ENCODE results near the gene ISM2. TPM values are rescaled to one million over a fixed set of nuclear protein-coding genes. Genes with fewer than 3 reads are reported as not detected.
A peak's percentile ranks its signal among the peaks of the same experiment; 100 is the strongest.

The ISM2 gene
- total and polyA plus RNA-seq, 2 of the 13 experiments (the other 11 are each of a cell fraction or from before 2014, with no cell fraction given) = 1.8 to 40.7 TPM

DNA sequence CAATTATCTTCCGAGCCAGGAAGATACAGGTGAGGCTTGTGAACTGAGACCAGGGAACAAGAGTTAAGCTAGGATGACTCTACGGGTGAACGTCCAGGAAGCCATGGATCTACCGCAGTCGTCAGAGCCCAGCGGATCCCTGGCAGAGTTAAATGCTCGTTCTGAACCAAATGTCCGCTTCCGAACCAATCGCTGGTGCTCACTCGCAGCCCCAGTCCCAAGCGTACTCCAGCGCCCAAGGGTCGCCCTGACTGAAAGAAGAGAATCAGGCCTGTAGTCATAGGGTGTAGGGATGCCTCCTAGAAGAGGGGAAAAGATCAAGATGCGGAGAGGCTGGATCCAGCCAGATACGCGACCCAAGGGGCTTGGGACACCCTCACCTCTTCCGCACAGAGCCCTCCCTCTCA is 41.5 kb downstream of the ISM2 start (continued):
- TF ChIP-seq BCL6 (CRISPR knock-in tag; IDR thresholded peaks at IDR 0.05) (peak; percentile 5; the same call in 1 of the 2 replicates), AGO2 (optimal IDR thresholded peaks at IDR 0.05; ENCODE audit: low read depth, low read length) (no peak), ZNF34 (CRISPR knock-in tag; IDR thresholded peaks at IDR 0.05; ENCODE audit: borderline replicate concordance) (no peak), GLI4 (CRISPR knock-in tag; IDR thresholded peaks at IDR 0.05; ENCODE audit: borderline replicate concordance) (no peak), ZNF782 (CRISPR knock-in tag; IDR thresholded peaks at IDR 0.05; ENCODE audit: borderline replicate concordance) (no peak), HNRNPLL (IDR thresholded peaks at IDR 0.05; ENCODE audit: low read depth, low read length, poor library complexity, severe bottlenecking) (no peak), ZNF260 (CRISPR knock-in tag; IDR thresholded peaks at IDR 0.05; ENCODE audit: borderline replicate concordance, low read depth) (no peak), MZF1 (CRISPR knock-in tag; IDR thresholded peaks at IDR 0.05; ENCODE audit: borderline replicate concordance) (0 out of 2 replicates have a peak, but pooled peaks have one; percentile 57), ZNF776 (CRISPR knock-in tag; IDR thresholded peaks at IDR 0.05) (no peak), TARDBP (CRISPR knock-in tag; IDR thresholded peaks at IDR 0.05) (no peak), RAD21 (CRISPR knock-in tag; IDR thresholded peaks at IDR 0.05) (peak; percentile 23; the same call in 1 of the 2 replicates), ZNF772 (CRISPR knock-in tag; IDR thresholded peaks at IDR 0.05) (peak; percentile 56; the same call in 1 of the 2 replicates), ZNF343 (CRISPR knock-in tag; IDR thresholded peaks at IDR 0.05) (no peak), AGO1 (IDR thresholded peaks at IDR 0.05; ENCODE audit: low read depth, low read length, poor library complexity, severe bottlenecking) (no peak), ZFP36 (IDR thresholded peaks at IDR 0.05; ENCODE audit: borderline replicate concordance, low read depth, low read length, partially characterized antibody) (no peak)
- TF ChIP-seq, protein P1, sequence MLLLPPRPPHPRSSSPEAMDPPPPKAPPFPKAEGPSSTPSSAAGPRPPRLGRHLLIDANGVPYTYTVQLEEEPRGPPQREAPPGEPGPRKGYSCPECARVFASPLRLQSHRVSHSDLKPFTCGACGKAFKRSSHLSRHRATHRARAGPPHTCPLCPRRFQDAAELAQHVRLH (CRISPR knock-in tag; IDR thresholded peaks at IDR 0.05; ENCODE audit: borderline replicate concordance, low read depth) = no peak
- TF ChIP-seq, protein P2, sequence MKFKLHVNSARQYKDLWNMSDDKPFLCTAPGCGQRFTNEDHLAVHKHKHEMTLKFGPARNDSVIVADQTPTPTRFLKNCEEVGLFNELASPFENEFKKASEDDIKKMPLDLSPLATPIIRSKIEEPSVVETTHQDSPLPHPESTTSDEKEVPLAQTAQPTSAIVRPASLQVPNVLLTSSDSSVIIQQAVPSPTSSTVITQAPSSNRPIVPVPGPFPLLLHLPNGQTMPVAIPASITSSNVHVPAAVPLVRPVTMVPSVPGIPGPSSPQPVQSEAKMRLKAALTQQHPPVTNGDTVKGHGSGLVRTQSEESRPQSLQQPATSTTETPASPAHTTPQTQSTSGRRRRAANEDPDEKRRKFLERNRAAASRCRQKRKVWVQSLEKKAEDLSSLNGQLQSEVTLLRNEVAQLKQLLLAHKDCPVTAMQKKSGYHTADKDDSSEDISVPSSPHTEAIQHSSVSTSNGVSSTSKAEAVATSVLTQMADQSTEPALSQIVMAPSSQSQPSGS (CRISPR knock-in tag; IDR thresholded peaks at IDR 0.05) = no peak
- TF ChIP-seq, protein P3, sequence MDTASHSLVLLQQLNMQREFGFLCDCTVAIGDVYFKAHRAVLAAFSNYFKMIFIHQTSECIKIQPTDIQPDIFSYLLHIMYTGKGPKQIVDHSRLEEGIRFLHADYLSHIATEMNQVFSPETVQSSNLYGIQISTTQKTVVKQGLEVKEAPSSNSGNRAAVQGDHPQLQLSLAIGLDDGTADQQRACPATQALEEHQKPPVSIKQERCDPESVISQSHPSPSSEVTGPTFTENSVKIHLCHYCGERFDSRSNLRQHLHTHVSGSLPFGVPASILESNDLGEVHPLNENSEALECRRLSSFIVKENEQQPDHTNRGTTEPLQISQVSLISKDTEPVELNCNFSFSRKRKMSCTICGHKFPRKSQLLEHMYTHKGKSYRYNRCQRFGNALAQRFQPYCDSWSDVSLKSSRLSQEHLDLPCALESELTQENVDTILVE (CRISPR knock-in tag; IDR thresholded peaks at IDR 0.05) = no peak; the same call in 1 of the 2 replicates
- TF ChIP-seq, protein P4, sequence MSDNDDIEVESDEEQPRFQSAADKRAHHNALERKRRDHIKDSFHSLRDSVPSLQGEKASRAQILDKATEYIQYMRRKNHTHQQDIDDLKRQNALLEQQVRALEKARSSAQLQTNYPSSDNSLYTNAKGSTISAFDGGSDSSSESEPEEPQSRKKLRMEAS (IDR thresholded peaks at IDR 0.05) = no peak
- TF ChIP-seq, protein P5, sequence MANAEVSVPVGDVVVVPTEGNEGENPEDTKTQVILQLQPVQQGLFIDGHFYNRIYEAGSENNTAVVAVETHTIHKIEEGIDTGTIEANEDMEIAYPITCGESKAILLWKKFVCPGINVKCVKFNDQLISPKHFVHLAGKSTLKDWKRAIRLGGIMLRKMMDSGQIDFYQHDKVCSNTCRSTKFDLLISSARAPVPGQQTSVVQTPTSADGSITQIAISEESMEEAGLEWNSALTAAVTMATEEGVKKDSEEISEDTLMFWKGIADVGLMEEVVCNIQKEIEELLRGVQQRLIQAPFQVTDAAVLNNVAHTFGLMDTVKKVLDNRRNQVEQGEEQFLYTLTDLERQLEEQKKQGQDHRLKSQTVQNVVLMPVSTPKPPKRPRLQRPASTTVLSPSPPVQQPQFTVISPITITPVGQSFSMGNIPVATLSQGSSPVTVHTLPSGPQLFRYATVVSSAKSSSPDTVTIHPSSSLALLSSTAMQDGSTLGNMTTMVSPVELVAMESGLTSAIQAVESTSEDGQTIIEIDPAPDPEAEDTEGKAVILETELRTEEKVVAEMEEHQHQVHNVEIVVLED (CRISPR knock-in tag; IDR thresholded peaks at IDR 0.05; ENCODE audit: borderline replicate concordance) = no peak
- TF ChIP-seq, protein P6, sequence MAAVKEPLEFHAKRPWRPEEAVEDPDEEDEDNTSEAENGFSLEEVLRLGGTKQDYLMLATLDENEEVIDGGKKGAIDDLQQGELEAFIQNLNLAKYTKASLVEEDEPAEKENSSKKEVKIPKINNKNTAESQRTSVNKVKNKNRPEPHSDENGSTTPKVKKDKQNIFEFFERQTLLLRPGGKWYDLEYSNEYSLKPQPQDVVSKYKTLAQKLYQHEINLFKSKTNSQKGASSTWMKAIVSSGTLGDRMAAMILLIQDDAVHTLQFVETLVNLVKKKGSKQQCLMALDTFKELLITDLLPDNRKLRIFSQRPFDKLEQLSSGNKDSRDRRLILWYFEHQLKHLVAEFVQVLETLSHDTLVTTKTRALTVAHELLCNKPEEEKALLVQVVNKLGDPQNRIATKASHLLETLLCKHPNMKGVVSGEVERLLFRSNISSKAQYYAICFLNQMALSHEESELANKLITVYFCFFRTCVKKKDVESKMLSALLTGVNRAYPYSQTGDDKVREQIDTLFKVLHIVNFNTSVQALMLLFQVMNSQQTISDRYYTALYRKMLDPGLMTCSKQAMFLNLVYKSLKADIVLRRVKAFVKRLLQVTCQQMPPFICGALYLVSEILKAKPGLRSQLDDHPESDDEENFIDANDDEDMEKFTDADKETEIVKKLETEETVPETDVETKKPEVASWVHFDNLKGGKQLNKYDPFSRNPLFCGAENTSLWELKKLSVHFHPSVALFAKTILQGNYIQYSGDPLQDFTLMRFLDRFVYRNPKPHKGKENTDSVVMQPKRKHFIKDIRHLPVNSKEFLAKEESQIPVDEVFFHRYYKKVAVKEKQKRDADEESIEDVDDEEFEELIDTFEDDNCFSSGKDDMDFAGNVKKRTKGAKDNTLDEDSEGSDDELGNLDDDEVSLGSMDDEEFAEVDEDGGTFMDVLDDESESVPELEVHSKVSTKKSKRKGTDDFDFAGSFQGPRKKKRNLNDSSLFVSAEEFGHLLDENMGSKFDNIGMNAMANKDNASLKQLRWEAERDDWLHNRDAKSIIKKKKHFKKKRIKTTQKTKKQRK (IDR thresholded peaks at IDR 0.05; ENCODE audit: low read length) = no peak
- TF ChIP-seq, protein P7, sequence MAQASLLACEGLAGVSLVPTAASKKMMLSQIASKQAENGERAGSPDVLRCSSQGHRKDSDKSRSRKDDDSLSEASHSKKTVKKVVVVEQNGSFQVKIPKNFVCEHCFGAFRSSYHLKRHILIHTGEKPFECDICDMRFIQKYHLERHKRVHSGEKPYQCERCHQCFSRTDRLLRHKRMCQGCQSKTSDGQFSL (CRISPR knock-in tag; IDR thresholded peaks at IDR 0.05) = no peak

All from HepG2 (cell line).